Peyer's patch (tissue), 4 donors: ENCODE data around the gene APOM. TPM values are rescaled to one million over a fixed set of nuclear protein-coding genes. Genes with fewer than 3 reads are reported as not detected.
A peak's percentile ranks its signal among the peaks of the same experiment; 100 is the strongest.

Experiments used
- DNase-seq, 3 donors: peaks; one replicate each; pipeline ENCODE4 v3.0.0-alpha.2; 2017 to 2019
- H3K27ac ChIP-seq, 4 donors: fragments of 200-600 bp; sonication (generic); one replicate each; pipeline ENCODE4 v1.5.1; 2016 to 2019
- H3K27me3 ChIP-seq, 2 donors: fragments of 200-600 bp; sonication (generic); one replicate each; pipeline ENCODE4 v1.5.1; 2019
- H3K36me3 ChIP-seq, 3 donors: fragments of 200-600 bp; sonication (generic); one replicate each; pipeline ENCODE4 v1.5.1; 2016 to 2019
- H3K4me1 ChIP-seq, 4 donors: fragments of 200-600 bp; sonication (generic); one replicate each; pipeline ENCODE4 v1.5.1; 2016 to 2019
- H3K4me3 ChIP-seq, 4 donors: fragments of 200-600 bp; sonication (generic); 1 replicate in 3 of 4; 2 replicates in 1 of 4; pipeline ENCODE4 v1.5.1; 2016 to 2019; ENCODE audit warnings: mild to moderate bottlenecking in 1 of 4
- H3K9me3 ChIP-seq, 4 donors: fragments of 200-600 bp; sonication (generic); one replicate each; pipeline ENCODE4 v1.5.1; 2016 to 2019; ENCODE audit warnings: mild to moderate bottlenecking in 1 of 4
- POLR2A ChIP-seq, 2 donors: fragments of 450-650 bp; IDR thresholded peaks; one replicate each; pipeline ENCODE4 v1.5.1; 2017; ENCODE audit warnings: antibody characterized with exemption in 2 of 2, mild to moderate bottlenecking in 2 of 2, moderate library complexity in 2 of 2
- total RNA-seq, 4 donors: library from RNA; depleted of rRNA; stranded (reverse); fragments of >200 nt; gene quantifications; one replicate each; pipeline ENCODE4 v1.1.0, GENCODE V29; 2016
- TF ChIP-seq, protein P1 (sequence below), 6 experiments: fragments of 450-650 bp in 4 of 6; fragments of 200-600 bp in 2 of 6; sonication (generic) in 1 of 6; IDR thresholded peaks; one replicate each; pipeline ENCODE4 v1.5.1; 2017 to 2019; ENCODE audit warnings: antibody characterized with exemption in 6 of 6, mild to moderate bottlenecking in 3 of 6, moderate library complexity in 1 of 6

The APOM gene
- total RNA-seq, 4 donors from 2014 or later = 10.0 to 34.9 (median 10.9) TPM; not detected in 1

DNA sequence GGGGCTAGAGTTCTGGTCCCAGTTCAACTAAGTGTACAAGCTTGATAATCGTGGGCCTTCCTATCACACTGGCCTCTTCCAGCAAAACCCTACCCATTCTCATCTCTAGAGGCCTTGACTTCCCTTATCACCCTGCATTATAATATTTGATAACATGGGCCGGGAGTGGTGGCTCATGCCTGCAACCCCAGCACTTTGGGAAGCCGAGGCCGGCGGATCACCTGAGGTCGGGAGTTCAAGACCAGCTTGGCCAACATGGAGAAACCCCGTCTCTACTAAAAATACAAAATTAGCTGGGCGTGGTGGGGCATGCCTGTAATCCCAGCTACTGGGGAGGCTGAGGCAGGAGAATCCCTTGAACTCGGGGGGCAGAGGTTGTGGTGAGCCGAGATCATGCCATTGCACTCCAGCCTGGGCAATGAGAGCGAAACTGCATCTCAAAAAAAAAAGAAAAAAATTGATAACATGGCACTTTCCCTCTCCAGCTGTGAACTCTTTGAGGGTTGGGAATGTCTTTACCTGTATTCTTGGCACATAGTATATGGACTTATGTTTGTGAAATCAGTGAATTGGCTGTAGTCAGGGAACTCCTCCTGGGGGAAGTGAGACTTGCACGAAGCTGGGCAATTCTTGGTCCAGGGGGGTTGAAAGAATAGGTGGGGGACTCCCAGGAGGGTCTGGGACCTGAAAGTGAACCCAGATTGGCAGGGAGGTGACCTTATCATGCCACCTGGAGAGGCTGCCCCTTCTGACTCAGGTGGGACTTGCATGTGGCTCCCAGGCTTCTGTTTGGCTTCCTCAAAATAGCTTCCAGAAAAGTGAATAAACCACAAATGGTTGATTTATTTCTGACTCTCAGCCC is 5.8 kb downstream of the APOM start:
- Histone ChIP-seq H3K4me3 (peak overlapping the region in 3 of 4 donors; percentile 64 to 74 (median 67)), H3K9me3 (no peaks in the 10 kb centered on the region), H3K36me3 (peaks cover 0 to 24% (median 0%) of the 10 kb centered on the region in 3 donors), H3K27me3 (no peaks in the 10 kb centered on the region), H3K4me1 (peaks cover 9 to 63% (median 19%) of the 10 kb centered on the region in 4 donors), H3K27ac (peak overlapping the region; percentile 81 to 90 (median 84))
- no peak for DNase-seq
- TF ChIP-seq, protein P1, sequence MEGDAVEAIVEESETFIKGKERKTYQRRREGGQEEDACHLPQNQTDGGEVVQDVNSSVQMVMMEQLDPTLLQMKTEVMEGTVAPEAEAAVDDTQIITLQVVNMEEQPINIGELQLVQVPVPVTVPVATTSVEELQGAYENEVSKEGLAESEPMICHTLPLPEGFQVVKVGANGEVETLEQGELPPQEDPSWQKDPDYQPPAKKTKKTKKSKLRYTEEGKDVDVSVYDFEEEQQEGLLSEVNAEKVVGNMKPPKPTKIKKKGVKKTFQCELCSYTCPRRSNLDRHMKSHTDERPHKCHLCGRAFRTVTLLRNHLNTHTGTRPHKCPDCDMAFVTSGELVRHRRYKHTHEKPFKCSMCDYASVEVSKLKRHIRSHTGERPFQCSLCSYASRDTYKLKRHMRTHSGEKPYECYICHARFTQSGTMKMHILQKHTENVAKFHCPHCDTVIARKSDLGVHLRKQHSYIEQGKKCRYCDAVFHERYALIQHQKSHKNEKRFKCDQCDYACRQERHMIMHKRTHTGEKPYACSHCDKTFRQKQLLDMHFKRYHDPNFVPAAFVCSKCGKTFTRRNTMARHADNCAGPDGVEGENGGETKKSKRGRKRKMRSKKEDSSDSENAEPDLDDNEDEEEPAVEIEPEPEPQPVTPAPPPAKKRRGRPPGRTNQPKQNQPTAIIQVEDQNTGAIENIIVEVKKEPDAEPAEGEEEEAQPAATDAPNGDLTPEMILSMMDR (IDR thresholded peaks at IDR 0.05) = no peak
- TF ChIP-seq POLR2A (IDR thresholded peaks at IDR 0.05) = no peak

DNA sequence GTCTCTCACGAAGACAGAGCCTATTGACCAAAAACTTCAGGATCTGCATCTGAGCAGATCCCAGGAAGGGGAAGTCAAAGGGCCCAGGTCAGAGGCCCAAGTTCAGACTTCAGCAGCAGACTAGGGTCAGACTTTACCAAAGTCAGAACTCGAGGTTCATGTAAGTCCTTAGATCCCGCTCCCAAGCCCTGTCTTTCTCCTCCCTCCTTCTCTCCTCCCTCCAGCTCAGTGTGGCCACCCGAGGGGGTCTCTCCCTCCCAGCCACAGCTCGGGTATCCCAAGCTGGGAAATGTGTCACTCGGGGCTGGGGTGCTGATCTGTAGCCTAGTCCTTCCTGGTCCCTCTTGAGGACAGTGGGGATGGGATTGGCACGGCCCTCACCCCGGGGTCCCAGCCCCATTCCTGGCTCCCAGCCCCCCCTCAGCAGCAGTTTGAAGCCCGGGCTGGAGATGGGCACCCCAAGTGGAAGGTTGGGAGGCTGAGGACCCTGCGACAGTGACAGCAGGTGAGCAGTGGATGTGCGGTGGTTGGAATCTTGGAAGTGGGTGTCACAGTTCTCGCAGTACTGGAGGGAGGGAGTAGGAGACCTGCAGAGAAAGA is 6.5 kb downstream of the APOM start:
- no peak overlapping the region for H3K4me3 ChIP-seq
- H3K36me3 ChIP-seq = peaks cover 0 to 20% (median 0%) of the 10 kb centered on the region in 3 donors
- H3K4me1 ChIP-seq = peaks cover 9 to 68% (median 19%) of the 10 kb centered on the region in 4 donors
- DNase-seq = no peak
- no peak overlapping the region for H3K27ac ChIP-seq
- no peaks in the 10 kb centered on the region for H3K27me3 ChIP-seq
- no peaks in the 10 kb centered on the region for H3K9me3 ChIP-seq
- no peak for TF ChIP-seq POLR2A (IDR thresholded peaks at IDR 0.05)

DNA sequence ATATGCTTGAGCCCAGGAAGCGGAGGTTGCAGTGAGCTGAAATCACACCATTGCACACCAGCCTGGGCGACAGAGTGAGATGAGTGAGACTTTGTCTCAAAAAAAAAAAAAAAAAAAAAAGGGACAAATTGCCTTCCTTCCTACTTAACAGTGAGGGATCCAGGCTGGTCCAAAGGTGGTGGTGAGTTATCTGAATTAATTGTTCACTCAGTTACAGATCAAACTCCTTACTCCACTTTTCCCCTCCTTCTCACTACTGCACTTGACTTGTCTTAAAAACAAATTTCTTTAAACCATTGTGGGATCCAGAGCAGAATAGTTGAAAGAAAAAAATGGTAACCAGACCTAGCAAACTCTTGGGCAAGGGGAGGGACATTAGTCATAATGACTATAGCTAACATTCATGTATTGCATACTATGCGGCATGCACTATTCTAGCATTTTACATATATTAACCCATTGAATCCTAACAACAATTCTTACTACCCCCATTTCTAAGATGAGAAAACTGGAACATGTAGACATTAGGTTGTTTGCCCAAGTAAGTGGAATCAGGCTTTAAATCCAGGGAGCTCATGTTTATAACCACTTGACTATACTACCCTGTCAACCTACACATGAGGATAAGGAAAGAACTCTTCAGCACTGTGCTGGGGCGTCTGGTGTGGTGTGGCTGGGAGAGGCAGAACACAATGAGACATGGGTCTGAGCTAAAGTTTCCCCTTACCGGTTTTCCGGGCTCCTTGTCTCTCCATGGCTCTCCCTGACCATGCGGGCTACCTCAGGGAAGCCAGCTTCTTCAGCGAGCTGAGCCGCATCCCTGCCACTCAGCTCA is 7.6 kb downstream of the APOM start:
- DNase-seq = no peak
- Histone ChIP-seq H3K27me3 (no peaks in the 10 kb centered on the region), H3K4me3 (peak overlapping the region; percentile 68 to 95 (median 79)), H3K27ac (peak overlapping the region; percentile 92 to 99 (median 95)), H3K36me3 (peaks cover 0 to 23% (median 0%) of the 10 kb centered on the region in 3 donors), H3K9me3 (no peaks in the 10 kb centered on the region), H3K4me1 (peaks cover 9 to 61% (median 18%) of the 10 kb centered on the region in 4 donors)
- no peak for TF ChIP-seq POLR2A (IDR thresholded peaks at IDR 0.05)
- TF ChIP-seq, protein P1 (IDR thresholded peaks at IDR 0.05) = no peak

DNA sequence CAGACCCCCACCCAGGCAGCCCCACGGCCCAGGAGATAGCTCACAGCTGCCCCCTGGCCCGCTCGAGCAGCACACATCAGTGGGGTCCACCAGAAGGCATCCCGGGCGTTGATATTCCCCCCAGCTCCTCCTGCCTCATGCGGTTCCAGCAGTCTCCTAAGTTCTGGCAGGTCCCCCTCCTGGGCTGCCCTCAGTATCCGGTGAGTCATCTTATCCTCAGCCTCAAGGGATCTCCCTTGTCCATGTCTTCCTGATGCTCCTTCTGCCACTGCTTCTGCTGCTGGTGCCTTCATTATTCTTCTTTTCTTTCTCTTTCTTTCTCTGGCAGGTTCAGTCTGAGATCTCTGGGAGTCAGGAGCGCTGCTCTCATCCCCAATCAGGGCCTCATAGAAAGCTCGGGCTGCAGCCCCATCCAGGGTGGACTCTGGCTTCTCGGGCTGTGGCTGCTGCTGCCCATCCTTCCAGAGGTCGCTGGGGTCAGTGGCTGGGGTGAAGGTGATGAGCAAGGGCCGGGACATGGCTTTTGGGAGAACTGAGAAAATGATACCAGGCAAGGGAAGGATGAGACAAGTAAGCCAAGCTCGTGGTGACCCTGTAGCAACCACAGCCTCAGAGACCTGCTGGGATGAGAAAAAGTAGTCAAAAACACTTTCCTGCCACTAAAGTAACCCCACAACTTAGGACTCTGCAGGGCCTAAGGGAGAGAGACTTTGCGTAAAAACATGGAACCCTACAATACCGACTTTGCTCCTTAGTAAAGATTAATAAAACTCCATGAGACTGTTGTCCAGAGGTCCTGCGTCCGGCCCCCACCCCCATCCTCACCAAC is 8.5 kb downstream of the APOM start:
- peaks cover 0 to 31% (median 0%) of the 10 kb centered on the region in 3 donors for H3K36me3 ChIP-seq
- H3K4me3 ChIP-seq = peak overlapping the region; percentile 68 to 95 (median 79)
- peaks cover 4 to 53% (median 10%) of the 10 kb centered on the region in 4 donors for H3K4me1 ChIP-seq
- no peaks in the 10 kb centered on the region for H3K27me3 ChIP-seq
- DNase-seq = peak in 1 of 3 donors; percentile 61
- H3K9me3 ChIP-seq = no peaks in the 10 kb centered on the region
- peak overlapping the region; percentile 92 to 99 (median 95) for H3K27ac ChIP-seq
- TF ChIP-seq POLR2A (IDR thresholded peaks at IDR 0.05) = no peak
- TF ChIP-seq, protein P1 (IDR thresholded peaks at IDR 0.05) = no peak

DNA sequence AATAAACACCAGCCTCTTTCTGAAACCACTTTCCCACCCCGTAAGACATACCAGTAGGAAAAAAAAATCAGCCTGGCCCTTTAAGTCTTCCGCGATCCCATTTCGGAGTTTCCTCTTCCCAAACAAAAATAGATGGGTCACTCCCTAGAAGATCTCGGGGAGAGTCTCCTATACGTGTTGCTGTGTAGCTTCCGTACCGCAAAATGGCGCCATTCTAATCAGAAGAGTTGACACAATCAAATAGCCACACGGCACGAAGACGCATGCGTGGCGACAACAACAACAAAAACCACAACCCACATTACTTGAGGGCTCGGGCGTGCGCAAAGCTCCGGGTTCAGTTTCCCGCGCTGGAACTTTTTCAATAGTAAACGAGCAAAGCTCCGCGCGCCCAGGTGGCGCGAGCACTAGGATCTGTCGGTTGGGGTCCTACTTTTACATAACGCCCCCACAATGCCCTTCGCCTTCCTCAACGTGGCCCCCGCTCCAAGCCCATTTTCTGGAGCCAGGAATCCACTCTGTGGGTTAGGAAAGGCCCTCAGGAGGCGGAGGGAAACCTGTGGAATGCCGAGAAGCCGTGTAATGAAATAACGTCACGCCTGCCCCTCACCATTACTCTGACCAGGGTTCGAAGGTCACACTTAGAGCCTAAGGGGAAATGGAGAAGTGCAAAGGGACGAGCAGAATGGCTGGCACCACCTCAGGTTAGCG is 9.3 kb downstream of the APOM start, which contains the start of gene GPANK1:
GPANK1 (minus strand) TSS at position 208 of the 711 bp plus-strand sequence. CDS start 519 bp downstream, outside the sequence.
- Histone ChIP-seq H3K9me3 (no peaks in the 10 kb centered on the region), H3K4me3 (peak within 1 kb of the TSS; percentile 68 to 95 (median 79)), H3K4me1 (peaks cover 2 to 46% (median 5%) of the 10 kb centered on the region in 4 donors), H3K27me3 (no peaks in the 10 kb centered on the region), H3K27ac (peak within 1 kb of the TSS; percentile 92 to 99 (median 95)), H3K36me3 (peaks cover 0 to 38% (median 0%) of the 10 kb centered on the region in 3 donors)
- peak; percentile 89 to 97 (median 94) for DNase-seq
- peak; percentile 62 to 81 for TF ChIP-seq POLR2A (IDR thresholded peaks at IDR 0.05)
- TF ChIP-seq, protein P1 (IDR thresholded peaks at IDR 0.05) = no peak
